ENCODE results near the gene GPR132. TPM values are rescaled to one million over a fixed set of nuclear protein-coding genes. Genes with fewer than 3 reads are reported as not detected.

GPR132 gene
- polyA plus RNA-seq, 2 of the 4 experiments (the other 2 are of a cell fraction) = 0.18 to 0.19 TPM

DNA sequence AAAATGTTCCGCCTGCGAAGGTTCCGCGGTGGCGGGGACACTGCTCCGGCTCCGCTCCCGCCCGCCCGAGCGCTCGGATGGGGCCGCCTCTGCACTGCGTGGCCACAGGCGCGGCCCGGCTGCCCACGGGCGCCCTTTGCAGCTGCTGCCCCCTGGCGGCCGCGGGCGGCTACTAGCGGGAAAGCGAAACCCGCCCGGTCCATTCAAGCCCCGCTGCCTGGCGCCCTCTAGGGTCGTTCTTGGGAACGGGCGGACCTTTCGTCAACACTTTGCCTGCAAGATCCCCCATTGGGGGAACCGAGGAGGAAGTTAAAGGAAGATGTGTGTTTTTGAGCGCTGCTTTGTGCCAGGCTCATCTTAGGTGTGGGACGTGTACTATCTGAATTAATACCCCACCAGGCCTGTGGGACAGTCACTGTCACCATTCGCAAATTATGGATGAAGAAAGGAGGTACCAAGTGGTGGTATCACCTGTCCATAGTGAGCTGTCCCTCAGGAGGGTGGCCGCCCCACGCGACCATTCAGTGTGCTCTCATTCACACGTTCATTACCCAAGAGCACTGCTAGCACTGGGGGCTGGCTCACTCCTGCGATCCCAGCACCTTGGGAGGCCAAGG, 19.4 kb downstream of the GPR132 start:
- WGBS (ENCODE audit: missing lambda C conversion rate) = 7% methylated on average over 33 of the region's 42 CpGs
- ChIA-PET CTCF (interaction anchor here (0.6 to 9.1 kb wide), 50 partner anchors 9 to 321 kb away, joined by 3 to 509 read pairs (median 6); partner anchors contain the start of genes AHNAK2, CDCA4, CLBA1 and GPR132), POLR2A (interaction anchor here (1.1 to 1.6 kb wide), 3 partner anchors 25 to 70 kb away, joined by 3 to 7 read pairs (median 4); partner anchors contain the start of gene CDCA4)
- DNase-seq (ENCODE audit: low read depth in 1 of 2, low spot score in 1 of 2) = peak; percentile 87 to 91
- H3K4me2 ChIP-seq = peak overlapping the region; percentile 72
- peak overlapping the region; percentile 26; the same call in 1 of the 3 replicates for H3K4me3 ChIP-seq
- no peaks in the 10 kb centered on the region for H3K9me3 ChIP-seq
- ATAC-seq = peak; percentile 82 to 92
- 0 out of 3 replicates have a peak, but pooled peaks cover 7% of the 10 kb centered on the region for H3K4me1 ChIP-seq
- peak overlapping the region; percentile 57 to 61; a peak in 5 of 6 replicates for H3K27ac ChIP-seq
- FAIRE-seq = no peak
- TF ChIP-seq HOXA7 (CRISPR knock-in tag; IDR thresholded peaks at IDR 0.05) = no peak
- TF ChIP-seq, protein P1, sequence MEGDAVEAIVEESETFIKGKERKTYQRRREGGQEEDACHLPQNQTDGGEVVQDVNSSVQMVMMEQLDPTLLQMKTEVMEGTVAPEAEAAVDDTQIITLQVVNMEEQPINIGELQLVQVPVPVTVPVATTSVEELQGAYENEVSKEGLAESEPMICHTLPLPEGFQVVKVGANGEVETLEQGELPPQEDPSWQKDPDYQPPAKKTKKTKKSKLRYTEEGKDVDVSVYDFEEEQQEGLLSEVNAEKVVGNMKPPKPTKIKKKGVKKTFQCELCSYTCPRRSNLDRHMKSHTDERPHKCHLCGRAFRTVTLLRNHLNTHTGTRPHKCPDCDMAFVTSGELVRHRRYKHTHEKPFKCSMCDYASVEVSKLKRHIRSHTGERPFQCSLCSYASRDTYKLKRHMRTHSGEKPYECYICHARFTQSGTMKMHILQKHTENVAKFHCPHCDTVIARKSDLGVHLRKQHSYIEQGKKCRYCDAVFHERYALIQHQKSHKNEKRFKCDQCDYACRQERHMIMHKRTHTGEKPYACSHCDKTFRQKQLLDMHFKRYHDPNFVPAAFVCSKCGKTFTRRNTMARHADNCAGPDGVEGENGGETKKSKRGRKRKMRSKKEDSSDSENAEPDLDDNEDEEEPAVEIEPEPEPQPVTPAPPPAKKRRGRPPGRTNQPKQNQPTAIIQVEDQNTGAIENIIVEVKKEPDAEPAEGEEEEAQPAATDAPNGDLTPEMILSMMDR (IDR thresholded peaks at IDR 0.05) = peak; percentile 100
- TF ChIP-seq CBX2 (IDR thresholded peaks at IDR 0.05; ENCODE audit: borderline replicate concordance, low read depth) = no peak
- 0 out of 5 replicates have a peak, but pooled peaks of 1 of the 2 experiments have one; percentile 41 for TF ChIP-seq JUN (IDR thresholded peaks at IDR 0.05)
- no peak for TF ChIP-seq FOSL2 (IDR thresholded peaks at IDR 0.05)
- TF ChIP-seq FOSL2 (CRISPR knock-in tag; IDR thresholded peaks at IDR 0.05) = peak; percentile 44
- peak; percentile 14; the same call in 1 of the 2 replicates for TF ChIP-seq GATA3 (IDR thresholded peaks at IDR 0.05; ENCODE audit: borderline replicate concordance)
- TF ChIP-seq PHF8 (IDR thresholded peaks at IDR 0.05; ENCODE audit: borderline replicate concordance, low read depth) = no peak
- TF ChIP-seq, protein P2, sequence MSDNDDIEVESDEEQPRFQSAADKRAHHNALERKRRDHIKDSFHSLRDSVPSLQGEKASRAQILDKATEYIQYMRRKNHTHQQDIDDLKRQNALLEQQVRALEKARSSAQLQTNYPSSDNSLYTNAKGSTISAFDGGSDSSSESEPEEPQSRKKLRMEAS (IDR thresholded peaks at IDR 0.05) = peak; percentile 70
- peak; percentile 80; the same call in 1 of the 2 replicates for TF ChIP-seq HOXB5 (CRISPR knock-in tag; IDR thresholded peaks at IDR 0.05)
- no peak for TF ChIP-seq HDAC2 (IDR thresholded peaks at IDR 0.05)
- no peak for TF ChIP-seq FOSB (CRISPR knock-in tag; IDR thresholded peaks at IDR 0.05)
- TF ChIP-seq CBX8 (IDR thresholded peaks at IDR 0.05) = no peak
- TF ChIP-seq ZFP36 (IDR thresholded peaks at IDR 0.05; ENCODE audit: borderline replicate concordance, partially characterized antibody) = no peak
- TF ChIP-seq POLR2A (IDR thresholded peaks at IDR 0.05; ENCODE audit: low read length) = no peak
- TF ChIP-seq POLR2AphosphoS2 (conservative IDR thresholded peaks at IDR 0.05; ENCODE audit: low read length) = no peak
- no peak for TF ChIP-seq ZC3H11A (IDR thresholded peaks at IDR 0.05)
- TF ChIP-seq RAD21 (conservative IDR thresholded peaks at IDR 0.05 in 1 of 2, IDR thresholded peaks at IDR 0.05 in 1 of 2) = peak; percentile 97 to 100
- TF ChIP-seq RCOR1 (IDR thresholded peaks at IDR 0.05; ENCODE audit: low read depth, low read length) = no peak
- TF ChIP-seq BHLHE40 (IDR thresholded peaks at IDR 0.05; ENCODE audit: low read depth, low read length) = no peak
- TF ChIP-seq, protein P3, sequence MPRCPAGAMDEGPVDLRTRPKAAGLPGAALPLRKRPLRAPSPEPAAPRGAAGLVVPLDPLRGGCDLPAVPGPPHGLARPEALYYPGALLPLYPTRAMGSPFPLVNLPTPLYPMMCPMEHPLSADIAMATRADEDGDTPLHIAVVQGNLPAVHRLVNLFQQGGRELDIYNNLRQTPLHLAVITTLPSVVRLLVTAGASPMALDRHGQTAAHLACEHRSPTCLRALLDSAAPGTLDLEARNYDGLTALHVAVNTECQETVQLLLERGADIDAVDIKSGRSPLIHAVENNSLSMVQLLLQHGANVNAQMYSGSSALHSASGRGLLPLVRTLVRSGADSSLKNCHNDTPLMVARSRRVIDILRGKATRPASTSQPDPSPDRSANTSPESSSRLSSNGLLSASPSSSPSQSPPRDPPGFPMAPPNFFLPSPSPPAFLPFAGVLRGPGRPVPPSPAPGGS (IDR thresholded peaks at IDR 0.05) = no peak
- no peak for TF ChIP-seq JUNB (IDR thresholded peaks at IDR 0.05)
- TF ChIP-seq, protein P4, sequence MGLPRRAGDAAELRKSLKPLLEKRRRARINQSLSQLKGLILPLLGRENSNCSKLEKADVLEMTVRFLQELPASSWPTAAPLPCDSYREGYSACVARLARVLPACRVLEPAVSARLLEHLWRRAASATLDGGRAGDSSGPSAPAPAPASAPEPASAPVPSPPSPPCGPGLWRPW (IDR thresholded peaks at IDR 0.05) = no peak
- TF ChIP-seq EHF (CRISPR knock-in tag; IDR thresholded peaks at IDR 0.05) = no peak
- 0 out of 2 replicates have a peak, but pooled peaks have one; percentile 28 for TF ChIP-seq ESRRA (IDR thresholded peaks at IDR 0.05; ENCODE audit: borderline replicate concordance, low read length)
- no peak for TF ChIP-seq MAFK (IDR thresholded peaks at IDR 0.05; ENCODE audit: partially characterized antibody)
- TF ChIP-seq CHD2 (IDR thresholded peaks at IDR 0.05; ENCODE audit: low read length, partially characterized antibody) = peak; percentile 26
- no peak for TF ChIP-seq HOXB13 (CRISPR knock-in tag; IDR thresholded peaks at IDR 0.05; ENCODE audit: low read depth)
- no peak for TF ChIP-seq SREBF2 (IDR thresholded peaks at IDR 0.05)
- TF ChIP-seq KDM1A (IDR thresholded peaks at IDR 0.05; ENCODE audit: low read depth) = no peak
- TF ChIP-seq TP53 (CRISPR knock-in tag; IDR thresholded peaks at IDR 0.05) = no peak
- TF ChIP-seq, protein P5, sequence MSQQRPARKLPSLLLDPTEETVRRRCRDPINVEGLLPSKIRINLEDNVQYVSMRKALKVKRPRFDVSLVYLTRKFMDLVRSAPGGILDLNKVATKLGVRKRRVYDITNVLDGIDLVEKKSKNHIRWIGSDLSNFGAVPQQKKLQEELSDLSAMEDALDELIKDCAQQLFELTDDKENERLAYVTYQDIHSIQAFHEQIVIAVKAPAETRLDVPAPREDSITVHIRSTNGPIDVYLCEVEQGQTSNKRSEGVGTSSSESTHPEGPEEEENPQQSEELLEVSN (IDR thresholded peaks at IDR 0.05; ENCODE audit: borderline replicate concordance, low read depth) = peak; percentile 61; the same call in 1 of the 2 replicates
- TF ChIP-seq, protein P6, sequence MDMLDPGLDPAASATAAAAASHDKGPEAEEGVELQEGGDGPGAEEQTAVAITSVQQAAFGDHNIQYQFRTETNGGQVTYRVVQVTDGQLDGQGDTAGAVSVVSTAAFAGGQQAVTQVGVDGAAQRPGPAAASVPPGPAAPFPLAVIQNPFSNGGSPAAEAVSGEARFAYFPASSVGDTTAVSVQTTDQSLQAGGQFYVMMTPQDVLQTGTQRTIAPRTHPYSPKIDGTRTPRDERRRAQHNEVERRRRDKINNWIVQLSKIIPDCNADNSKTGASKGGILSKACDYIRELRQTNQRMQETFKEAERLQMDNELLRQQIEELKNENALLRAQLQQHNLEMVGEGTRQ (IDR thresholded peaks at IDR 0.05) = no peak
- TF ChIP-seq, protein P7, sequence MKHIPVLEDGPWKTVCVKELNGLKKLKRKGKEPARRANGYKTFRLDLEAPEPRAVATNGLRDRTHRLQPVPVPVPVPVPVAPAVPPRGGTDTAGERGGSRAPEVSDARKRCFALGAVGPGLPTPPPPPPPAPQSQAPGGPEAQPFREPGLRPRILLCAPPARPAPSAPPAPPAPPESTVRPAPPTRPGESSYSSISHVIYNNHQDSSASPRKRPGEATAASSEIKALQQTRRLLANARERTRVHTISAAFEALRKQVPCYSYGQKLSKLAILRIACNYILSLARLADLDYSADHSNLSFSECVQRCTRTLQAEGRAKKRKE (CRISPR knock-in tag; IDR thresholded peaks at IDR 0.05; ENCODE audit: low read depth) = no peak
- no peak for TF ChIP-seq RARB (CRISPR knock-in tag; IDR thresholded peaks at IDR 0.05)
- TF ChIP-seq SMC3 (IDR thresholded peaks at IDR 0.05) = peak; percentile 100
- no peak for TF ChIP-seq CEBPB (IDR thresholded peaks at IDR 0.05)
- no peak for TF ChIP-seq NFE2L2 (conservative IDR thresholded peaks at IDR 0.05; ENCODE audit: low read length)
- TF ChIP-seq FOXS1 (CRISPR knock-in tag; IDR thresholded peaks at IDR 0.05) = no peak

Data from A549 (cell line).